IPS-11a (cell line): ENCODE measurements around the gene MIPEP.

Source experiments
- H3K4me3 ChIP-seq: one replicate; pipeline ENCODE4 v1.5.1; 2013; ENCODE audit warnings: low read depth, low read length, control low read depth

Gene MIPEP

DNA sequence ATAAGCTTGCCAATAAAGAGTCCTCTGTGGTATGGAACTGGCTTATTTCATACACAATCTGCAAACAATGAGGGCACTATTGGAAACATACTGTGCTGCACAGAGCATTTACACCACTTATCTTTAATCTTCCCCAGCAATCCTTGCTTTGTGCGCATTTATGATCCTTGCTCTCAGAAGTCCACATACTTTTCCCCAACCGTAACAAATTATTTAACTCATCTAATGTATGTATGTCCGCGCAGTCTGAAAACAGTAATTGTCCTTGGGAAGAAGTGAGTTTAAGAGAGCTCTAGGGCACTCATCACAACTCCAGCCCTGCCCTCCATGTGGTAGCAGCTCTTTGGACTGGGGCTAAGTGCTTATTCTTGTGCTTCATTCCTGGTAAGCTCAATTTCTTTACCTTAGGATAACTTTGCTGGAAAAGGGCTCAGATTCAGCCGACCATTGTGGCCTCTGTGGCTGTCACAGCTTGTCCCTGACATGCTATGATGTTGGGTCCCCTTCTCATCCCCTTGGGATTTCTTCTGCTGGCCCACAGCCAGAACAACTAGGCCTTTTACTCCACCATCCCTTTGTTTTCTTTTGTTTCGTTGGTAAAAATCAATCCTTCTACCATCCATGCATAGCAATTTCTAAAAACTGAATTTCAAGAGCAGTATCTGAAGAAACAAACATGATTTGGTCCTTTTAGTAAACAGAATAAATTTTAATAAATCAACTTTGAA lies 166.3 kb downstream of the MIPEP start:
- no peak overlapping the region for H3K4me3 ChIP-seq

DNA sequence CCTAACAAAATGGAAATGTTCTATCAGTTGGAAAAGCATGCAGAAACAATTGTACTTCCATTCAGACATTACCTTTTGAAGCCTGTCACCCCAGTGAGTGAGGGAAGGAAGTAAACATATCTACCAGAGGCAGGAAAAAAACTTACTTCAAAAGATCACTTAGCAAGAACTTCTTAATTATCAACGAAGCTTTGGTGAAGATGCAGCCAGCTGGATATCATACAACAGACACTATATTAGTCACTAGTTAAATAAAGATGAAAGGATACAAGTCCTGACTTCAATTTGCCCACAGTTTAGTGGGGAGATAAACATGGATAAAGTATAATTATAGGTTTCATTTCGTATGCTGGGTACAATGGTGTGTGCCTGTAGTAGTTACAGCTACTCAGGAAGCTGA lies 170.2 kb downstream of the MIPEP start:
- no peak overlapping the region for H3K4me3 ChIP-seq

DNA sequence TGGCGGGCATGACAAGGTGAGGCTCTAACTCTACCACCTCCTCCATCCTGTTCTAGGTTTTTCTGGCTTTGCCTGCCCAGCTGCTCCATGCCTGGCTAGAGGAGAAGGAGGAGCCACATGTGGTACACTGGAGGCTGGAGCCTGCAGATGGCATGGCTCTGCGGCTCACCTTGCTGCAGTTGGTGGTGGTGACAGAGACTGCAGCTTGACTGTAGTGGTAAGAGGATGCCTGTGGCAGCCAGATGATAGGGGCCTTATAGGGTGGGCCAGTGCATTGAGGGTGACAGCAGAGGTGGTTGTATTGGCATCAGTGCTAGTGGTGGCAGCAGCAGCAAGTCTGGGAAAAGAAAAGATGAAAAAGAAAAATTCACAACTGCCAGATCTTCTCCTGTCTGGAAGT lies 172.8 kb downstream of the MIPEP start:
- H3K4me3 ChIP-seq: no peak overlapping the region

DNA sequence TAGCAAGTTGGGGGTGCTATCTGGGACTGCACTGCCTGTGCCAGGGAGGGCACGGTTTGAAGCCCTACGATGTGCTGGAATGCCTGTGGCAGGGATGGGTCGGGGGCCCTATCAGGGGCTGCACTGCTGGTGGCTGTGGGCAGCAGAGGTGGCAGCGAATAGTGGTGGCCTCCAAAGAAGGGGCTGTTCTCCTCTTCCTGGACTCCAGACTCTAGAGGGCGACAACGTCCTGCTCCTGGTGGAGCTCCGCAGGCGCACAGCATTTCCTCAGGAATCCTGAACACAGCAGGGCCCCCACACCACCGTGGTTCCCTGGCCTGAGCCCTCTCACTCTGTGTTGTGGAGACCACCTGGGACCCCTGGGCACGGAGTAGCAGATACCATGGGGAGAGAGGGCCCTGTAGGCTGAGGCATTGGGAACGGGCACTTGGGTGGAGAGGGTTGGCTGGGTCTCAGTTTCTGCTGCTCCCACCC lies 173.4 kb downstream of the MIPEP start:
- H3K4me3 ChIP-seq: no peak overlapping the region

DNA sequence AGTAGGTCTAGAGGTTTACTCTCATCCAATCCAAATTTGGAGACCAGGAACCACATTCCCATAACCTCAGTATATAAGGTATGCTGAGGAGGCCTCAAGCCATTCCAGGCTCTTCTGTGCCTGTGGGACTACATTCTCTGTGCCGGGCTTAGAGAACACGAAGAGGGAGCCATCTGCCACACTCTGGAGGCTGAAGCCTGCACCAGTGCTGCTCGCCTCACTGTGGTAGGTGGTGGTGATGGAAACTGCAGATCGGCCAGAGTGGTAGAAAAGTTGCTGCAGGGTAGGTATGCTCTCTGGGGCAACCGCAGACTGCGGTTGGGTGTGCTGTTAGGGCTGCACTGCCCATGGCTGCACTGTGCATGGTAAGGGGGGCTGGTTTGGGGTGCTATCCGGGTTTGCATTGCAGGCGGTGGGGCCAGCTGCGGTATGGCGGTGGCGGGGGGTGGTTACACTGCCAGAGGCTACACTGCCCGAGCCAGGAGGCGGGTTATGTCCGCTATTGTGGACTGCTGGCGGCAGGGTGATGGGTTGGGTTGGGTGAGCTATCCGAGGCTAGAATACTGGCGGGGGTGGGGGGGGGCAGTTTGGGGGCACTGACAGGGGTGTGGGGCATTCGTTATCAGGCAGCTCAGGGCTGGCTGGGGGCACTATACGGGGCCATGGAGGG lies 174.0 kb downstream of the MIPEP start:
- no peak overlapping the region for H3K4me3 ChIP-seq

DNA sequence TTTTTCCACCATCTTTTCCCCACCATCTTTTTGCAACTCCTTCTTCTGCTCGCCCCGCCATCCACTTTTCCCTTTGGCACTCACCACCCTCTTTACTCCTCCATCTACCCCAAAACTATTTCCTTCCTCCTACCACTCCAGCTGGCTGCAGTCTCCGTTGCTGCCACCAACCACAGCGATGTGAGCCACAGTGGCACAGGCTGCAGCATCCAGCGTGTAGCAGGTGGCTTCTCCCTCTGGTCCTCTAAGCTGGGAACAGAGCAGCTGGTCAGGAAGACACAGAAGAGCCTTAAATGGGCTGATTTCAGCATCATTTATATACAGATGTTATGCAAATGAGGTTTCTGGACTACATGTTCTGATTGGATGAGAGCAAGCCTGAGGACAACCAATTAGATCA lies 174.5 kb downstream of the MIPEP start:
- no peak overlapping the region for H3K4me3 ChIP-seq

DNA sequence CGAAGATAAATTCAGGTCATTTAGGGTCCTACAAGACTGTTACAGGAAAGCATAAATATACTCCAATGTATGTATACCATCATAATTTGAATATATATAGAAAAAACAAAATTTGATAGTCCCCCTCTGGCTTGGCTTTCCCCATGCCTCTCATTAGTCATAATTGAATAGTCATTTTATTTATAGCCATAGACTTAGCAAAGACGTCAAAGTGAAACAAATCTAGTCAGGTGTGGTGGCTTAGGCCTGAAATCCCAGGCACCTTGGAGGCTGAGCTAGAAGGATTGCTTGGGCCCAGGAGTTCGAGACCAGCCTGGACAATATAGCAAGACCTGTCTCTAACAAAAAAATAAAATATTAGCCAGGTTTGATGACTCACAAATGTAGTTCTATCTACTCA lies 177.8 kb downstream of the MIPEP start:
- no peak overlapping the region for H3K4me3 ChIP-seq

DNA sequence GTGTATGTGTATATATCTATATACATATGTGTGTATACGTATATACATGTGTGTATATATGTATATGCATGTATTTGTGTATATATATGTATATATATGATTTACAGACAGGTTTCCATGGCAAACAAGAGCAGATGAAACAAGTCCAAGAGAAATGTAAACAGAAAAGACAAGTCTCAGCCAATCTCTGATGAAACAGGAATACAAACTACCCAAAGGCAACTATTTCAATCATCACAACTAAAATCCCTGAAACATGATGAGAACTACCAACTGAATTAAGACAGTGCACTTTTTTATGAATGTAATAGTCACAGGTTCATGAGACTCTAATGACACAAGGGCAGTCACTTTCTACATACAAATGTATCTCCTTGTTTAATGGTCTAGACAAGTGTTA lies 178.8 kb downstream of the MIPEP start:
- no peak overlapping the region for H3K4me3 ChIP-seq

DNA sequence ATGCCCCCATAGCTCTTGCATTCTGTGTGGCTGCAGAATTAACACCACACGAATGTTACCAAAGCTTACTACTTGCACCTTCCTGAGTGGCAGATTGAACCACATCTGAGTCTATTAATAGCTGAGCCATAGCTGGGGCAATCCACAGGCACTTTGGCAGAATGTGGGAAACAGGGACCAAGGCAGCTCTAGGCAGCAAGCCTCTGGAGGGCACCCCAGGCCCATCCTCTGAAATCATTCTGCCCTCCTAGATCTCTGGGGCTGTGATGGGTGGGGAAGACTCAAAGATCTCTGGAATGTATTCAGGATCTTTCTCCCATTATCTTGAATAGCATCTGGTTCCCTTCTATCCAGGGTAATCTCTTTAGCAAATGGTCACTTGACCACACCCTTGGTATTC lies 179.7 kb downstream of the MIPEP start:
- H3K4me3 ChIP-seq: no peak overlapping the region

DNA sequence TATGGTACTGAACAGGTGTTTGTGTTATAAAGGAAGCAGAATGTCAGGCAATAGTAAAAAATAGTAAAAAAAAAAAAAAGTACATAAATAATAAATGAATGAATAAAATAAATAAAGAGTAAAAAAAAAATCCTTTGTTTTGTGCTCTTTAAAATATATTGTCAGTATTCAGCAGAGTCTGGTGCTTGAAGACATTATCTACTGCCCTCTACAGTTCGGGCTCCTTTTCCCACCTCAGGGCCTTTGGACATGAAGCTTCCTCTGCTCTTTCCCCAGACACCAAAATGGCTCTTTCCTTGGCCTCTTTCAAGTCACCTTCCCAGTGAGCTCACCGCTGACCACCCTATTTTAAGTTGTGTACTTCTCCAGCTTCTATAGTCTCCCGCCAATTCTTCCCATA lies 181.5 kb downstream of the MIPEP start:
- no peak overlapping the region for H3K4me3 ChIP-seq

DNA sequence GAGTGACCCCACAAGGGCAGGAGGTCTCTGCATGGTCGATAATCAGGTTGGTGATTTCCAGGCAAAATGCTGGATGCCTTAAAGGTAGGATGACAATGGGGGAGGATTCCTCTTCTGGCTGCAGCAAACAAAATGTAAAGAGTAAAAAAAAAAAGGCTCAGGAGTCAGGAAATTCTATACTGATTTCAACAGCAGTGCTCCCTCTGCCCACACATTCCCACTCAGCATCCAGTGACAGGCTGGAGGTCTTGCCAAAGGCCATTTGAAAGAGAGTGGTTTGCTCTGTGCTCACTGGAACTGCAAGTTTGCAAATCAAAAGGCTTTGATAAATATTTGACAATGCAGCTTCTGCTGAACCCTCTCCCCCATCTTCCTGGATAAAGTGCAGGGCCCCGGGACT lies 183.6 kb downstream of the MIPEP start:
- no peak overlapping the region for H3K4me3 ChIP-seq

DNA sequence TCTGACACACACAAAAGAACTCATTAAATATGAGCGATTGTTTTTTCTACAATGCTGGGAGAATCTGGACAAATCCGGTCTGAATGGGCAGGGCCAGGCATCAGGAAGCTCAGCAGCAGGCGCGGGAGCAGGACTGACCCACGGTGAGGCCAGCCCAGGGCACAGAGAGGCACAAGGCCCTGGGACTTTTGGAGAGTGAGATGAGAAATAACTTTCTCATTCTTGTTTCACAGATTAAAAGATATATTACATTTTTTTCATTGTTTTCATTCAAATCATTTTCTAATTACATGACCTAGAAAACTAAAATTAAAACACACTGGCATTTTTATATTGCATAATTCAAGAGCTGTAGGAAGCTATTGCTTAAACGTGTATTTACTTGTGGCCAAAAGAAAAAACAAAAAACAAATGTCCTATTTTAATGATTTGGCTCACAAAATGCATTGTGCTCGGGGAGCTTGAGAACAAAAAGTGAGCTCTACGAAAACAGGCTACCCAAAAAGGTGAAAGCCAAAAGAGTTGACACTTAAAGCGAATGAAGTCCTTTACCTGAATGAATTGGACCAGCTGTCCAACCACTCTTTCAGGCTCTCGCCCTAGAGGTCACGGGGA lies 185.8 kb downstream of the MIPEP start:
- H3K4me3 ChIP-seq: no peak overlapping the region

DNA sequence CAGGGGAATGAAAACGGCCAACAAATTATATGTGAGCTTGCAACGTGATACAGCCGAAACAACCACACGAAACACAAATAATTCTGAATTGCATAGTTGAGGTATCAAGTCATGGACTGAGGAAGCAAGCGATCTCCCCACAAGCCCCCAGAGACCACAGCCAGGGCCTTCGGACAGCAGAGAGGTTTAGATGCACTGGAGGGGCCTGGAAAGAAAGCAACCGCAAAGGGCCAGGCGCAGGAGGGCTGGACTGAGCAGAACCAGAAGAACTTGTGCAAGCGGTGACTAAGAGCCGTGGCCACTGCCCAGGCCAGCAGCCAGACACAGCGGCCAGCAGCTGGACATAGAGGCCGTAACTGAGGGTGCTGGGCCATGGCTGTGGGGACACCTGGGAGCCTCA lies 187.6 kb downstream of the MIPEP start:
- no peak overlapping the region for H3K4me3 ChIP-seq

DNA sequence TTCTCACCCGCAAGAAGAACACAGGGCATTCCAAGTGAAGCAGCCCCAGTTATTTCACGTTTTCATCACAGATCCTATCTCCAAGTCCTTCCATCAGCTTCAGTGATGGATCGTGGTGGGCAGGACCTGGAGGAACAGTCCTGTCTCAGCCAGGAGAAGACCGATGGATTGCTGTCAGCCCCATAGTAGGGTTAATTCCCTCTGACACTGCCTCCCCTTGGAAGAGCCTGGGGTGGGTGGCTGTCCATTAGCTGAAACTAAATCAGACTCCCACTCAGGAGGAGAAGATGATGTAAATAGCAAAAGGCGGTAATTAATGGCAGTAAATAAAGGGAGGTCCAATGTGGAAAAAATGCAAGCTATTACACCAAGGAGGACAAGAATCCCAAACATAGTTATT lies 188.0 kb downstream of the MIPEP start:
- H3K4me3 ChIP-seq: no peak overlapping the region

DNA sequence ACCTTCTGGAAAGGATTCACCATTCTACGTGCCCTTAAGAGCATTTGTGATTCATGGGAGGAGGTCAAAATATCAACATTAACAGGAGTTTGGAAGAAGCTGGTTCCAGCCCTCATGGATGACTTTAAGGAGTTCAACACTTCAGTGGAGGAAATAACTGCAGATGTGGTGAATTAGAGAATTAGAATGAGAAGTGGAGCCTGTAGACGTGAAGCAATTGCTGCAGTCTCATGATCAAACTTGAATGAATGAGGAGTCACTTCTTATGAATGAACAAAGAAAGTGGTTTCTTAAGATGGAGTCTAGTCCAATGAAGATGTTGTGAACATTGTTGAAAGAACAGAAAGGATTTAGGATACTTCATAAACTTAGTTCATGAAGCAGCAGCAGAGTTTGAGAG lies 189.9 kb downstream of the MIPEP start:
- no peak overlapping the region for H3K4me3 ChIP-seq

DNA sequence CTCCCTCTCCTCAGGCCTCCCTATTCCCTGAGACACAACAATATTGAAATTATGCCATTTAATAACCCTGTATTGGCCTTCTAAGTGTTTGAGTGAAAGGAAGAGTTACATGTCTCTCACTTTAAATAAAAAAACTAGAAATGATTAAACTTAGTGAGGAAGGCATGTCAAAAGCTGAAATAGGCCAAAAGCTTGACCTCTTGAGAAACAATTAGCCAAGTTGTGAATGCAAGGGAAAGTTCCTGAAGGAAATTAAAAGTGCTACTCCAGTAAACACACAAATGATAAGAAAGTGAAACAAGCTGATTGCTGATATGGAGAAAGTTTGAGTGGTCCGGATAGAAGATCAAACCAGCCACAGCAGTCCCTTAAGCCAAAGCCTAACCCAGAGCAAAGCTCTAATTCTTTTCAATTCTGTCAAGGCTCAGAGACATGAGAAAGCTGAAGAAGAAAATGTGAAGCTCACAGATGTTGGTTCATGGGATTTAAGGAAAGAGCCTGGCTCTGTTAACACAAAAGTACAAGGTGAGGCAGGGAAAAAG lies 191.4 kb downstream of the MIPEP start:
- H3K4me3 ChIP-seq: no peak overlapping the region

DNA sequence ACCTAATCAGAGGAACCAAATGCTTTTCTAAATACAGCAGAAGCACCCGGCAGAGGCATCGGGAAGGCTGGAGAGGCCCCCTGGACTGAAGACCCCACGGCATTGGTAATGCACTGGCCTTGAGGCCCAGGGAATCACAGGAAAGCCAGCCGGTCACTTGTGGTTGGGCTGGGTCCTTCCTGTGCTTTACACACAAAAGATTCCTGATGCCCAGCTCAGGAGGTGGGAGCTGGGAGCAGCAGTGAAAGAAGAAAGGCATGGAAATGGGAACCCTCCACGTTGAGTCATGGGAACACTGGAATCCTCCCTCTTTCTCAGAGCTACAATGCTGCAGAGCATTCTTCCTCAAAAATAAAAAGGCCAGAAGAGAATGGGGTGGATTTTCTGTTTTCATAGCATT lies 192.6 kb downstream of the MIPEP start:
- no peak overlapping the region for H3K4me3 ChIP-seq

DNA sequence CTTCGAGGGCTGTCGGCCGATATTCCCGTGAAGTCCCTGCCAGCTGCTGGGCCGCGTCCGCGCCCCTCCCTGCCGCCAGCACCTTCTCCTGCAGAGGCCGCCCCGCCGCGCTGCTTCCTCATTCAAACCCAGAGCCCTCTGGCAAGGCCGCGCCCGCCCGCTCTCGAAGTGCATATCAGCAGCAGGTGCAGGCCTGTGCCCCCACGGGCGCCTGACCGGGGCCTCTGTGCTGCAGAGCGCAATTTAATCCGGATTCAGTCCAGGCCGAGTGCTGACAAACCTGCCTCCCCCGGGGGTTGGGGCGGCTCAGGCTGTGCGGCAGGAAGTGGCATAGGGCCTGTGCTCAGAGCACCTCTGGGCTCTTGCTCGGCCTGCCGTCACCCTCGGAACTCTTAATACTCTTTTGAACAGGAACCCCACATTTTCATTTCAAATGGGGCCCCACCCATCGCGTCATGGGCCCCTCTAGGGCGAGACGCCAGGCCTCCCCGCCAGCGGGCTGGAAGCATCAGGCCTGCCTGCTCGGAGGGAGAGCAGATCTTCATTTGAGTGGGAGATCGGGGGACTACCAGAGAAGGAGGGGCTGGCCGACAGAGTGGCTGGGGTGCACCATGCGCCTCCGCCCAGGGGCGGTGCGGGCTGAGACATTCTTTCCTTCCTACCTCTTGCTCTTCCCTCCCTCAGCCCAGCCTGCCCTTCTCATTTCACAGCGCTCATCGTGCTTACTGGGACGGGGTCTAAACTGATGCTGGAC lies 193.3 kb downstream of the MIPEP start:
- H3K4me3 ChIP-seq: no peak overlapping the region

DNA sequence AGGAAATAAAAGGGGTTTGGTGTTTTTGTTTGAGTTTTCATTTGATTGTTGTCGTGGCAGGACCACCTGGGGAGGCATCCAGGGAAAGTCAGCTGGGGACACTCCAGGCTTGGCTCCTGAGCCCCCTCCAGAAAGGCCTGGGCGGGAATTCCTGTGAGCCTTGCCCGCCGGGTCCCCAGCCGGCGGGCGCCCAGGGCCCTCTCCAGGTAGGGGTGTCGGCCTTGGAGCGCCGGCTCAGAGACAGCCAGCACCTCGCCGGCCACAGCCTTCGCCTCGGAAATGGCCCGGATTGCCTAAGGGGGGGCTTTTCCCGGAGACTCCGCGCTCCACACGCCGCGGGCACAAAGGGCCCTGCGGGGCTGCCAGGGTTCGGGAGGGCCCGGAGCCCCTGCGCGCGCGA lies 194.0 kb downstream of the MIPEP start:
- no peak overlapping the region for H3K4me3 ChIP-seq

DNA sequence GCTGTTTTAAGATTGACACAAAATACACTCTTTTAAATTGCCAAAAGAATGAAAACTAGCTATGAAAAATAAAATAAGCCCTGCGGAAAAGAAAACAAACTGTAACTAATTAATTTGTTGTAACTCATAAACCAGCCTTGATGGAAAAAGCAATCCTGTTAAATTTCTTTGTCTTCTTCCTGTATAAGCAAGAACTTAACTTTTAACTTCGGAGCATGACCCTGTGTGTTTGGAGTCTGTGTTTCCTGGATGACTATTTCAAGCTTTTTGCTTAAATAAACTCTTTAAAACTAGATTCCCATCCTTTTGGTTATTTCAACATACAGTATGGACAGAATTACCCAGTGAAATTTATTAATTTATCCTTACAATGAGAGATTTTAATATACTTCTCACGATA lies 196.4 kb downstream of the MIPEP start:
- H3K4me3 ChIP-seq: no peak overlapping the region

DNA sequence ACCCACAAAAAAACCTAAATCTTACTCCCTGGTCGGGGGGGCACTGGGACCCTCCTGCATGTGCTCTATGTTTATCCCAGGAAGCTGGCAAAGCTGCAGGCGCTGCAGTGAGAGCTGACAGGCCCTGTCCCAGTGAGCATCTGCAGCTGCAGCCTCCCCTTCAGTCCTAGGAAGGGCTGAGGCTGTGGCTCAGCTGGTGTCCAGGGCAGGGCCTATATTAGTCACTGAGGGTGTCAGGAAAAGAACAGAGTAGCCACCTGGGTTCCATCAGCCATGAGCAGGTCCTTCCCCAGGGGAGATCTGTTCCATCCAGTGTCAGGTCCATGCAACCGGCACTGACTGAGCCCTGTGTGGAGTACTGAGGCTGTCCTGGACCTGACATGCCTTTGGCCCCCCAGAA lies 198.5 kb downstream of the MIPEP start:
- H3K4me3 ChIP-seq: no peak overlapping the region
